Measurements from ENCODE around the gene SGTB. TPM values are rescaled to one million over a fixed set of nuclear protein-coding genes. Genes with fewer than 3 reads are reported as not detected.

The SGTB gene
- total and polyA plus RNA-seq, 2 donors (not counting 1 experiment from before 2014, with no cell fraction given): 18.7 to 32.4 TPM

DNA sequence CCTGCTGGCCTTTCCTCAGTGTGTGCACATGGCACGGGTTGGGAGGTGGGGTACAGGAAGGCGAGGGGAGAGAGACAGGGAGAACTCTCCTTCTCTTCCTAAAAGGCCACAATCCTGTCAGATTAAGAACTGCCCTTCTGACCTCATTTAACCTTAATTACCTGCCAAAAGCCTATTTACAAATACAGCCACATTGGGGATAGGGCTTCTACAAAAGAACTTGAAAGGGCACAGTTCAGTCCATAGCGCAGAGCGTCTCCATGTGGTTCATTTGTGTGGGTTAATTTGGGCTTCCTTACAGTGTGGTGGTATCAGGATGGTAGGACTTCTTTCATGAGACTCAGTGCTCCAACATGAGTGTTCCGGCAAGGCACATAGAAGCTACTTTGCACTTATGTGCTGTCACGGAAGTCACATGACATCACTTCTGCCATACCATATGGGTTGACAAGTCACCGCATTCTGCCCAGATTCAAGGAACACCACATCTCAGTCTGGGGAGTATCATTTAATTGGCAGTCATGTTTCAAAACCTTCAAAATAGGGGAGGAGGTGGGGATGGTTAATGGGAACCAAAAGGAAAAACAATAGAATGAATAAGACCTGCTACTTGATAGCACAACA lies 46.9 kb upstream of the SGTB start:
- no peaks in the 10 kb centered on the region for H3K79me2 ChIP-seq (ENCODE audit: control insufficient read depth, insufficient read depth, low read length)
- no peak overlapping the region for H2AFZ ChIP-seq (ENCODE audit: low read length)
- peak overlapping the region; percentile 17 for H3K27ac ChIP-seq (ENCODE audit: insufficient read depth, low read length)
- H3K4me3 ChIP-seq (replicated peaks in 1 of 4; ENCODE audit: control extremely low read depth in 1 of 4, insufficient read depth in 1 of 4, low read depth in 3 of 4, low read length in 4 of 4): no peak overlapping the region
- no peaks in the 10 kb centered on the region for H4K20me1 ChIP-seq (ENCODE audit: control insufficient read depth, extremely low read depth, insufficient read depth, low read length)
- H3K4me2 ChIP-seq (ENCODE audit: extremely low read depth, insufficient read depth, low read length): no peak overlapping the region
- no peaks in the 10 kb centered on the region for H3K36me3 ChIP-seq (ENCODE audit: control insufficient read depth, insufficient read depth, low read length)
- no peaks in the 10 kb centered on the region for H3K9me3 ChIP-seq (ENCODE audit: control insufficient read depth, insufficient read depth, low read depth, low read length)
- peak in 1 of 2 donors; percentile 12 for DNase-seq (ENCODE audit: low read depth in 2 of 2)
- TF ChIP-seq, protein P1, sequence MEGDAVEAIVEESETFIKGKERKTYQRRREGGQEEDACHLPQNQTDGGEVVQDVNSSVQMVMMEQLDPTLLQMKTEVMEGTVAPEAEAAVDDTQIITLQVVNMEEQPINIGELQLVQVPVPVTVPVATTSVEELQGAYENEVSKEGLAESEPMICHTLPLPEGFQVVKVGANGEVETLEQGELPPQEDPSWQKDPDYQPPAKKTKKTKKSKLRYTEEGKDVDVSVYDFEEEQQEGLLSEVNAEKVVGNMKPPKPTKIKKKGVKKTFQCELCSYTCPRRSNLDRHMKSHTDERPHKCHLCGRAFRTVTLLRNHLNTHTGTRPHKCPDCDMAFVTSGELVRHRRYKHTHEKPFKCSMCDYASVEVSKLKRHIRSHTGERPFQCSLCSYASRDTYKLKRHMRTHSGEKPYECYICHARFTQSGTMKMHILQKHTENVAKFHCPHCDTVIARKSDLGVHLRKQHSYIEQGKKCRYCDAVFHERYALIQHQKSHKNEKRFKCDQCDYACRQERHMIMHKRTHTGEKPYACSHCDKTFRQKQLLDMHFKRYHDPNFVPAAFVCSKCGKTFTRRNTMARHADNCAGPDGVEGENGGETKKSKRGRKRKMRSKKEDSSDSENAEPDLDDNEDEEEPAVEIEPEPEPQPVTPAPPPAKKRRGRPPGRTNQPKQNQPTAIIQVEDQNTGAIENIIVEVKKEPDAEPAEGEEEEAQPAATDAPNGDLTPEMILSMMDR (conservative IDR thresholded peaks at IDR 0.05 in 1 of 2, IDR thresholded peaks at IDR 0.05 in 1 of 2; ENCODE audit: low read depth in 1 of 2, low read length in 2 of 2): no peak
- no peak for TF ChIP-seq EZH2 (IDR thresholded peaks at IDR 0.05; ENCODE audit: low read length, missing control alignments)
- H3K4me1 ChIP-seq (ENCODE audit: control insufficient read depth, extremely low read depth, insufficient read depth, low read length): peaks cover 5% of the 10 kb centered on the region
- no peak overlapping the region for H3K9ac ChIP-seq (ENCODE audit: insufficient read depth, low read length)
- H3K27me3 ChIP-seq (ENCODE audit: control insufficient read depth, insufficient read depth, low read length): no peaks in the 10 kb centered on the region

DNA sequence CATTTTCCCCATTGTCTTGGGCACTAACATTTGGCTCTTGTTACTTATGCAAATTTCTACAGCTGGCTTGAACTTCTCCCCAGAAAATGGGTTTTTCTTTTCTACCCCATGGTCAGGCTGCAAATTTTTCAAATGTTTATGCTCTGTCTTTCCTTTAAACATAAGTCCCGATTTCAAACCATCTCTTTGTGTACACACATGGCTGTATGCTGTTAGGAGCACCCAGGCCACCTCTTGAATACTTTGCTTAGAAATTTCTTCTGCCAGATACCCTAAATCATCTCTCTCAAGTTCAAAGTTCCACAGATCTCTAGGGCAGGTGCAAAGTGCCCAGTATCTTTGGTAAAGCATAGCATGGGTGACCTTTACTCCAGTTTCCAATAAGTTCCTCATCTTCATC lies 45.7 kb upstream of the SGTB start:
- Histone ChIP-seq H3K9me3 (ENCODE audit: control insufficient read depth, insufficient read depth, low read depth, low read length) (no peaks in the 10 kb centered on the region), H2AFZ (ENCODE audit: low read length) (no peak overlapping the region)

DNA sequence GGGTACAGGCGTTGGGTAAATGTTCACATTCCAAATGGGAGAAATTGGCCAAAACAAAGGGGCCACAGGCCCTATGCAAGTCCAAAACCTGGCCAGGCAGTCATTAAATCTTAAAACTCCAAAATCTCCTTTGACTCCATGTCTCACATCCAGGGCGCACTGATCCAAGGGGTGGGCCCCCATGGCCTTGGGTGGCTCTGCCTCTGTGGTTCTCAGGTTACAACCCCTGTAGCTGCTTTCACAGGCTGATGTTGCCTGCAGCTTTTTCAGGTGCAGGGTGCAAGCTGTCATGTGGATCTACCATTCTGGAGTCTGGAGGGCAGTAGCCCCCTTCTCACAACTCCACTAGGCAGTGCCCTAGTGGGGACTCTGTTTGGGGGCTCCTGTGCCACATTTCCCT lies 44.9 kb upstream of the SGTB start:
- H3K36me3 ChIP-seq (ENCODE audit: control insufficient read depth, insufficient read depth, low read length): no peaks in the 10 kb centered on the region
- H3K9ac ChIP-seq (ENCODE audit: insufficient read depth, low read length): no peak overlapping the region
- DNase-seq (ENCODE audit: low read depth in 2 of 2): no peak
- no peaks in the 10 kb centered on the region for H3K9me3 ChIP-seq (ENCODE audit: control insufficient read depth, insufficient read depth, low read depth, low read length)
- no peaks in the 10 kb centered on the region for H3K79me2 ChIP-seq (ENCODE audit: control insufficient read depth, insufficient read depth, low read length)
- H3K4me3 ChIP-seq (replicated peaks in 1 of 4; ENCODE audit: control extremely low read depth in 1 of 4, insufficient read depth in 1 of 4, low read depth in 3 of 4, low read length in 4 of 4): no peak overlapping the region
- peaks cover 5% of the 10 kb centered on the region for H3K4me1 ChIP-seq (ENCODE audit: control insufficient read depth, extremely low read depth, insufficient read depth, low read length)
- no peaks in the 10 kb centered on the region for H4K20me1 ChIP-seq (ENCODE audit: control insufficient read depth, extremely low read depth, insufficient read depth, low read length)
- no peak overlapping the region for H3K27ac ChIP-seq (ENCODE audit: insufficient read depth, low read length)
- TF ChIP-seq, protein P1 (conservative IDR thresholded peaks at IDR 0.05 in 1 of 2, IDR thresholded peaks at IDR 0.05 in 1 of 2; ENCODE audit: low read depth in 1 of 2, low read length in 2 of 2): no peak
- TF ChIP-seq EZH2 (IDR thresholded peaks at IDR 0.05; ENCODE audit: low read length, missing control alignments): no peak
- H3K4me2 ChIP-seq (ENCODE audit: extremely low read depth, insufficient read depth, low read length): no peak overlapping the region
- no peaks in the 10 kb centered on the region for H3K27me3 ChIP-seq (ENCODE audit: control insufficient read depth, insufficient read depth, low read length)
- H2AFZ ChIP-seq (ENCODE audit: low read length): no peak overlapping the region

More for the DNA sequence above, 45.7 kb upstream of the SGTB start:
- Histone ChIP-seq H3K4me2 (ENCODE audit: extremely low read depth, insufficient read depth, low read length) (no peak overlapping the region), H3K9ac (ENCODE audit: insufficient read depth, low read length) (no peak overlapping the region), H3K27me3 (ENCODE audit: control insufficient read depth, insufficient read depth, low read length) (no peaks in the 10 kb centered on the region), H3K36me3 (ENCODE audit: control insufficient read depth, insufficient read depth, low read length) (no peaks in the 10 kb centered on the region), H3K4me3 (replicated peaks in 1 of 4; ENCODE audit: control extremely low read depth in 1 of 4, insufficient read depth in 1 of 4, low read depth in 3 of 4, low read length in 4 of 4) (no peak overlapping the region), H3K27ac (ENCODE audit: insufficient read depth, low read length) (no peak overlapping the region), H3K4me1 (ENCODE audit: control insufficient read depth, extremely low read depth, insufficient read depth, low read length) (peaks cover 5% of the 10 kb centered on the region), H3K79me2 (ENCODE audit: control insufficient read depth, insufficient read depth, low read length) (no peaks in the 10 kb centered on the region), H4K20me1 (ENCODE audit: control insufficient read depth, extremely low read depth, insufficient read depth, low read length) (no peaks in the 10 kb centered on the region)
- TF ChIP-seq, protein P1 (conservative IDR thresholded peaks at IDR 0.05 in 1 of 2, IDR thresholded peaks at IDR 0.05 in 1 of 2; ENCODE audit: low read depth in 1 of 2, low read length in 2 of 2): no peak
- DNase-seq (ENCODE audit: low read depth in 2 of 2): no peak

Measured in fibroblast of lung (primary cell).